Mesenchymal stem cell (in vitro differentiated cells and primary cell): ENCODE results near the gene CANT1. TPM values are rescaled to one million over a fixed set of nuclear protein-coding genes. Genes with fewer than 3 reads are reported as not detected.

ENCODE experiments used
- DNase-seq: peaks from one replicate; pipeline ENCODE4 v3.0.0-alpha.2; 2013
- H2AFZ ChIP-seq: one replicate; pipeline ENCODE4 v1.6.1; 2013; ENCODE audit warnings: low read depth, mild to moderate bottlenecking, control low read depth, inconsistent platforms, low read length, moderate library complexity
- H2AK5ac ChIP-seq: 2 replicates; pipeline ENCODE4 v1.6.1; 2013; ENCODE audit warnings: low read length, moderate library complexity, mild to moderate bottlenecking, inconsistent platforms; ENCODE audit not compliant: severe bottlenecking
- H2BK120ac ChIP-seq: one replicate; pipeline ENCODE4 v1.6.1; 2013; ENCODE audit warnings: low read depth, mild to moderate bottlenecking, inconsistent platforms, low read length, moderate library complexity
- H2BK12ac ChIP-seq, 2 experiments: one replicate each; pipeline ENCODE4 v1.6.1; 2013; ENCODE audit warnings: inconsistent platforms in 2 of 2, low read length in 2 of 2, mild to moderate bottlenecking in 2 of 2, moderate library complexity in 2 of 2, control low read depth in 1 of 2
- H2BK15ac ChIP-seq: one replicate; pipeline ENCODE4 v1.6.1; 2013; ENCODE audit warnings: mild to moderate bottlenecking, low read depth, inconsistent platforms; ENCODE audit not compliant: poor library complexity, severe bottlenecking
- H2BK5ac ChIP-seq: 2 replicates; pipeline ENCODE4 v1.6.1; 2013; ENCODE audit warnings: low read depth, mild to moderate bottlenecking, low read length, control low read depth, inconsistent platforms; ENCODE audit not compliant: poor library complexity, severe bottlenecking
- H3K14ac ChIP-seq, 2 experiments: one replicate each; pipeline ENCODE4 v1.6.1; 2013; ENCODE audit warnings: inconsistent platforms in 2 of 2, low read length in 2 of 2, control low read depth in 1 of 2, mild to moderate bottlenecking in 1 of 2, moderate library complexity in 1 of 2
- H3K18ac ChIP-seq, 2 experiments: one replicate each; pipeline ENCODE4 v1.6.1; 2013; ENCODE audit warnings: inconsistent platforms in 2 of 2, low read length in 2 of 2, control low read depth in 1 of 2, low read depth in 1 of 2, mild to moderate bottlenecking in 1 of 2
- H3K23ac ChIP-seq, 2 experiments: one replicate each; pipeline ENCODE4 v1.6.1; 2013; ENCODE audit warnings: inconsistent platforms in 2 of 2, low read length in 2 of 2, mild to moderate bottlenecking in 2 of 2, moderate library complexity in 2 of 2, control low read depth in 1 of 2
- H3K27ac ChIP-seq: 2 replicates; pipeline ENCODE4 v1.5.1; 2013; ENCODE audit warnings: mild to moderate bottlenecking, moderate library complexity, low read length, control low read depth, inconsistent platforms; ENCODE audit not compliant: poor library complexity, severe bottlenecking
- H3K27me3 ChIP-seq, 2 experiments: 2 replicates each; pipeline versions ENCODE4 v1.6.1 to v1.7.0; 2013; ENCODE audit warnings: low read length in 2 of 2, mild to moderate bottlenecking in 2 of 2, moderate library complexity in 2 of 2, control low read depth in 1 of 2, inconsistent platforms in 1 of 2; ENCODE audit not compliant: control insufficient read depth in 1 of 2, insufficient read depth in 1 of 2
- H3K36me3 ChIP-seq, 2 experiments: 2 replicates each; pipeline versions ENCODE4 v1.6.1 to v1.7.0; 2013; ENCODE audit warnings: low read length in 2 of 2, control low read depth in 1 of 2, inconsistent platforms in 1 of 2, low read depth in 1 of 2, mild to moderate bottlenecking in 1 of 2; ENCODE audit not compliant: insufficient read depth in 2 of 2, control insufficient read depth in 1 of 2
- H3K4ac ChIP-seq, 2 experiments: one replicate each; pipeline ENCODE4 v1.6.1; 2013; ENCODE audit warnings: inconsistent platforms in 2 of 2, low read length in 2 of 2, mild to moderate bottlenecking in 2 of 2, moderate library complexity in 2 of 2, control low read depth in 1 of 2, low read depth in 1 of 2
- H3K4me1 ChIP-seq: 2 replicates; pipeline ENCODE4 v1.6.1; 2013; ENCODE audit warnings: low read depth, low read length, control low read depth; ENCODE audit not compliant: control insufficient read depth, insufficient read depth
- H3K4me2 ChIP-seq: 2 replicates; pipeline ENCODE4 v1.6.1; 2013; ENCODE audit warnings: low read length, mild to moderate bottlenecking, inconsistent platforms; ENCODE audit not compliant: poor library complexity, severe bottlenecking
- H3K4me3 ChIP-seq, 2 experiments: 2 replicates each; pipeline versions ENCODE4 v1.5.1 to v1.7.0; 2013; ENCODE audit warnings: low read length in 2 of 2, mild to moderate bottlenecking in 2 of 2, control low read depth in 1 of 2, low read depth in 1 of 2; ENCODE audit not compliant: insufficient read depth in 1 of 2
- H3K79me1 ChIP-seq: replicated peaks from 2 replicates; pipeline ENCODE4 v1.6.1; 2013; ENCODE audit warnings: mild to moderate bottlenecking, control low read depth, low read length, inconsistent platforms; ENCODE audit not compliant: poor library complexity, severe bottlenecking
- H3K9ac ChIP-seq: 2 replicates; pipeline ENCODE4 v1.7.0; 2013; ENCODE audit warnings: mild to moderate bottlenecking, low read length, moderate library complexity
- H3K9me3 ChIP-seq: 2 replicates; pipeline ENCODE4 v1.7.0; 2013; ENCODE audit warnings: mild to moderate bottlenecking, low read length; ENCODE audit not compliant: control insufficient read depth
- H4K8ac ChIP-seq: one replicate; pipeline ENCODE4 v1.6.1; 2013; ENCODE audit warnings: inconsistent platforms, mild to moderate bottlenecking, low read length, moderate library complexity
- H4K91ac ChIP-seq: one replicate; pipeline ENCODE4 v1.6.1; 2013; ENCODE audit warnings: mild to moderate bottlenecking, low read length, inconsistent platforms
- WGBS: methylation state at CpG from one replicate; pipeline ENCODE4 v1.1.7; 2013; ENCODE audit warnings: mixed read lengths; 5-methylcytosine and 5-hydroxymethylcytosine counted together
- polyA plus RNA-seq, 2 experiments: library from polyadenylated mRNA; stranded (reverse); fragments of 200-250 nt; gene quantifications; one replicate each; pipeline ENCODE4 v1.2.3, GENCODE V29; 2013

Gene CANT1
- 37.8 TPM for polyA plus RNA-seq (2013, experiment 1 of 2)
- 38.3 TPM for polyA plus RNA-seq (2013, experiment 2 of 2)

DNA sequence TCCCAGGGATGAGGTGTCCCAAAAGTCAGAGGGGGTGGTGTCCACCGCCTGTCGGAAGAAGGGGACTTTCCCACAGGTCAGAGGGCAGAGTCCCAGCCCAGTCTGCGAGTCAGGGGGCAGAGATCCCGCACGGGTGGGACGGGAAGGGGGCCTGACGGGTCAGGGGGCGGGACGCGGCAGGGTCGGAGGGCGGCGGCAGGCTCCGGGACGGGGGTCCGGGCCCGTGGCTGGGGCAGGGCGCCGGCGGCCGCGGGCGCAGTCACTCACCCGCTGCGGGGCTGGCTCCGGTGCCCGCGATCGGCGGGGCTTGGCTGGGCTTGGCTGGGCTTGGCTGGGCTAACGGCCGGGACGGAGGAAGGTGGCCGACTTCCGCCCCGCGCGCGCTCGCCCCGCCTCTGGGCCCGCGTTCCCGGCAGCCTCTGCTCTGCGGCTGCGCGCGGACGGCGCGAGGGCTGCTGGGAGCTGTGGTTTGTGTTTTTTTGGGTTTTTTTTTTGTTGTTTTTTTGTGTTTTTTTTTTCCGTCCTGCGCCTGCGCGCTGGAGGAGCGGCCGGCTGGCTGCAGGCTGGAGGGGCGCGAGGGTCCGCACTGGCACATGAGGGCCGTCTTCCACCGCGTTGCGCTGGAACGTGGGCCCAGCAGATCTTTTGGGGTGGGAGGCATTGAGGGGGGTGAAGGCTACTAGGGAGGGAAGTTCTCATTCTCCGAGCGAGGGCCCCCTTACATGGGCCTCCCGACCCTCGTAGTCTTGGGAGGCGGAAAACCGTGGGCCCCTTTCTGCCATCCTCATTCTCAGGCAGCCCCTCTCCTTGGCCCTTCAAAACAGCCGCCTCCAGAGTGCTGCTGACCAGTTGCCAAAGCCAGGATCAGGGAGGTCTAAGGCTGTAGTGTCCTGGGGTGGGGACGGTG, at the start of gene CANT1:
TSS of gene CANT1 (minus strand) at position 368 of the 907 bp plus-strand sequence. CDS start 12,142 bp downstream, outside the sequence.
- Histone ChIP-seq H2BK120ac (peak within 1 kb of the TSS; percentile 93), H3K27ac (no peak within 1 kb of the TSS), H3K14ac (peak within 1 kb of the TSS; percentile 19 to 76), H4K91ac (peak within 1 kb of the TSS; percentile 95), H3K4me1 (peaks cover 34% of the 10 kb centered on the region), H2BK5ac (peak within 1 kb of the TSS; percentile 59), H3K18ac (peak within 1 kb of the TSS; percentile 80 to 90), H2AFZ (peak within 1 kb of the TSS; percentile 68), H2BK12ac (peak within 1 kb of the TSS in 1 of 2 experiments; percentile 34), H4K8ac (peak within 1 kb of the TSS; percentile 99), H3K79me1 (peaks cover 2% of the 10 kb centered on the region), H3K36me3 (peaks cover 17 to 18% of the 10 kb centered on the region in 2 experiments), H2AK5ac (peak within 1 kb of the TSS; percentile 75), H3K4me3 (peak within 1 kb of the TSS; percentile 84 to 99), H3K23ac (no peak within 1 kb of the TSS), H3K27me3 (no peaks in the 10 kb centered on the region), H3K9ac (peak within 1 kb of the TSS; percentile 98), H3K4me2 (peak within 1 kb of the TSS; percentile 78), H3K4ac (peak within 1 kb of the TSS; percentile 80 to 82), H2BK15ac (peak within 1 kb of the TSS; percentile 44), H3K9me3 (peaks cover 6% of the 10 kb centered on the region)
- 4% methylated on average over 29 of the region's 73 CpGs for WGBS
- peak; percentile 84 for DNase-seq

DNA sequence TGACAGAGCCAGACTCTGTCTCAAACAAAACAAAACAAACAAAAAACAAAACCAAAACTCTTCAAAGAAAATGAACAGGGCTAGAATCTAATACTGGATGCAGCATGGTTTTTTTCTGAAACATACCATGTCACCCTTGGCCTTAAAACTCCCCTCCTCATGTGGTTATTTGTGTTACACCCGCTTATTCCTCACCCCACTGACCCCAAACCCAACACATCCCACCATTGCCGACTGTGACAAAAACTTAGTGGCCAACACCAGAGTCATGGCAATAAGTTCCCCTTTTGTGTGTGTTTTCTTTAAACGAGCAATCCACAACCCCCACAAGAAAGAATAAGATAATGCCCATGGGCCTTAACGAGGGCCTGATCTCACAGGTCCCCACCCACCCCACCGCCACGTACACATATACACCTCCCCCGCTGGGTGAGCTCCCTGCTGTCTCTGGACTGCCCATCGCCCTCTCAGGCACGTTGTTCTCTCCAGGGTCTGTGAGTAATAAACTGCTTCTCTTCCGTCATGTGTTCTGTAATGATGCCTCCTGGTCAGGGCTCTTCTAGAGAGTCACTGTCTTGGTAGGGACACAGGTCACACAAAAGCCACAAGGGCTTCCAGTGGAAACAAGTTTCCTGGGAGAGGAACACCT, 48.3 kb upstream of the CANT1 start:
- no peak overlapping the region for H3K18ac ChIP-seq
- H2BK15ac ChIP-seq: no peak overlapping the region
- no peak overlapping the region for H3K9ac ChIP-seq
- H3K4ac ChIP-seq: no peak overlapping the region
- H2BK5ac ChIP-seq: no peak overlapping the region
- DNase-seq: no peak
- peaks cover 4% of the 10 kb centered on the region for H3K4me1 ChIP-seq
- no peaks in the 10 kb centered on the region for H3K27me3 ChIP-seq
- H3K23ac ChIP-seq: no peak overlapping the region
- no peak overlapping the region for H2AK5ac ChIP-seq
- no peaks in the 10 kb centered on the region for H3K9me3 ChIP-seq
- no peak overlapping the region for H4K8ac ChIP-seq
- no peaks in the 10 kb centered on the region for H3K79me1 ChIP-seq
- H2AFZ ChIP-seq: no peak overlapping the region
- H3K14ac ChIP-seq: no peak overlapping the region
- H2BK12ac ChIP-seq: no peak overlapping the region
- WGBS: 74% methylated on average over 10 of the region's 10 CpGs
- no peak overlapping the region for H3K4me3 ChIP-seq
- H2BK120ac ChIP-seq: no peak overlapping the region
- no peak overlapping the region for H3K4me2 ChIP-seq
- H3K36me3 ChIP-seq: no peaks in the 10 kb centered on the region
- no peak overlapping the region for H4K91ac ChIP-seq
- H3K27ac ChIP-seq: no peak overlapping the region

DNA sequence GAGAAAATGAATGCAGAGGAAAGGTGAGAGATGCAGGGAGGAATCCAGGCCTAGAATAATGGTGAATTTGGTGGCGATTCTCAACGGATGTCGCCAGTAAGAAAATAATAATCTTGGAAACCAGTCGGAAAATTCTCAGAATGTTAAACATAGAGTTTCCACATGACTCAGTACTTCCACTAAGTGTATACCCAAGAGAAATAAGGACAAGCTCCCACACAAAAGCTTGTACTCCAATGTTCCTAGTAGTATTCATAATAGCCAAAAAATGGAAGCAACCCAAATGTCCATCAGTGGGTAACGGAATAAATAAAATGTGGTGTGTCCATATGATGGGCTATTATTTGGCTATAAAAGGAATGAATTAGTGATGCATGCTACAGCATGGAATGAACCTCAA, 45.6 kb upstream of the CANT1 start:
- H3K27ac ChIP-seq: no peak overlapping the region
- no peaks in the 10 kb centered on the region for H3K27me3 ChIP-seq
- no peak overlapping the region for H2BK120ac ChIP-seq
- no peaks in the 10 kb centered on the region for H3K79me1 ChIP-seq
- no peak overlapping the region for H2AK5ac ChIP-seq
- H2AFZ ChIP-seq: no peak overlapping the region
- no peak overlapping the region for H3K4me3 ChIP-seq
- no peak overlapping the region for H3K4ac ChIP-seq
- no peak overlapping the region for H3K9ac ChIP-seq
- H4K91ac ChIP-seq: no peak overlapping the region
- H3K4me2 ChIP-seq: no peak overlapping the region
- DNase-seq: no peak
- no peak overlapping the region for H3K18ac ChIP-seq
- H2BK5ac ChIP-seq: no peak overlapping the region
- no peaks in the 10 kb centered on the region for H3K36me3 ChIP-seq
- peaks cover 4% of the 10 kb centered on the region for H3K4me1 ChIP-seq
- 86% methylated on average over 5 of the region's 5 CpGs for WGBS
- H2BK12ac ChIP-seq: no peak overlapping the region
- no peaks in the 10 kb centered on the region for H3K9me3 ChIP-seq
- no peak overlapping the region for H2BK15ac ChIP-seq
- H3K23ac ChIP-seq: no peak overlapping the region
- H4K8ac ChIP-seq: no peak overlapping the region
- no peak overlapping the region for H3K14ac ChIP-seq
